Stimulated activated naive B cell treated with anti-CD40 and anti-IgM and Interleukin-4, amounts not matched to agents 10 μg/mL and 1 μg/mL and 100 μg/mL, for 72 hours (primary cell): ENCODE data around the gene NME7.
A peak's percentile ranks its signal among the peaks of the same experiment; 100 is the strongest.

Source experiments
- ATAC-seq, 2 donors: fragments of 150-1000 bp; cut with Tn5 transposase; replicated peaks; 2 replicates each; pipeline ENCODE4 v1.10.0; 2021; ENCODE audit warnings: moderate library complexity in 1 of 2
- DNase-seq: peaks from one replicate; pipeline ENCODE4 v3.0.0; 2021
- H3K27ac Mint-ChIP-seq: one replicate; pipeline ENCODE4 v1.8.0; 2022; ENCODE audit warnings: mild to moderate bottlenecking, mixed read lengths
- H3K27me3 Mint-ChIP-seq, 2 donors: one replicate each; pipeline ENCODE4 v1.8.0; 2022; ENCODE audit warnings: mixed read lengths in 2 of 2
- H3K36me3 Mint-ChIP-seq, 2 donors: one replicate each; pipeline ENCODE4 v1.8.0; 2022; ENCODE audit warnings: mixed read lengths in 2 of 2, mild to moderate bottlenecking in 1 of 2
- H3K4me1 Mint-ChIP-seq, 2 donors: one replicate each; pipeline ENCODE4 v1.8.0; 2022; ENCODE audit warnings: mixed read lengths in 2 of 2, mild to moderate bottlenecking in 1 of 2
- H3K4me3 Mint-ChIP-seq, 2 donors: one replicate each; pipeline ENCODE4 v1.8.0; 2022; ENCODE audit warnings: mild to moderate bottlenecking in 2 of 2, mixed read lengths in 2 of 2, moderate library complexity in 1 of 2
- H3K9me3 Mint-ChIP-seq, 2 donors: one replicate each; pipeline ENCODE4 v1.8.0; 2022; ENCODE audit warnings: mixed read lengths in 2 of 2, mild to moderate bottlenecking in 1 of 2

NME7 gene

GRCh38 chr1:169098380-169098779 lies 269.2 kb downstream of the NME7 start:
- Mint-ChIP-seq H3K9me3 (peaks cover 0 to 9% of the 10 kb centered on the region in 2 donors), H3K36me3 (no peaks in the 10 kb centered on the region), H3K27ac (no peak overlapping the region), H3K4me1 (peaks cover 2 to 5% of the 10 kb centered on the region in 2 donors), H3K27me3 (peaks cover 27 to 40% of the 10 kb centered on the region in 2 donors), H3K4me3 (no peak overlapping the region)
- ATAC-seq (peak; percentile 25 to 36), DNase-seq (no peak)

- ATAC-seq (no peak), DNase-seq (no peak)
- H3K27ac Mint-ChIP-seq, result no peak overlapping the region
- peaks cover 20 to 35% of the 10 kb centered on the region in 2 donors for H3K27me3 Mint-ChIP-seq
- no peaks in the 10 kb centered on the region for H3K36me3 Mint-ChIP-seq
- H3K9me3 Mint-ChIP-seq, result peaks cover 0 to 9% of the 10 kb centered on the region in 2 donors
- H3K4me3 Mint-ChIP-seq, result no peak overlapping the region
- H3K4me1 Mint-ChIP-seq, result peaks cover 7 to 19% of the 10 kb centered on the region in 2 donors
Measured at GRCh38 chr1:169094897-169095569, 272.6 kb downstream of the NME7 start.

- Mint-ChIP-seq H3K9me3 (peaks cover 0 to 9% of the 10 kb centered on the region in 2 donors), H3K36me3 (no peaks in the 10 kb centered on the region), H3K27ac (no peak overlapping the region), H3K4me1 (peaks cover 5 to 15% of the 10 kb centered on the region in 2 donors), H3K4me3 (no peak overlapping the region), H3K27me3 (peaks cover 24 to 41% of the 10 kb centered on the region in 2 donors)
- no peak for DNase-seq
- no peak for ATAC-seq
Measured at GRCh38 chr1:169092399-169092798, 275.2 kb downstream of the NME7 start.

- Mint-ChIP-seq H3K36me3 (no peaks in the 10 kb centered on the region), H3K9me3 (peaks cover 0 to 5% of the 10 kb centered on the region in 2 donors), H3K4me1 (peaks cover 5 to 15% of the 10 kb centered on the region in 2 donors), H3K4me3 (no peak overlapping the region), H3K27me3 (peaks cover 17 to 33% of the 10 kb centered on the region in 2 donors), H3K27ac (no peak overlapping the region)
- peak; percentile 84 to 85 for ATAC-seq
- peak; percentile 11 for DNase-seq
Measured at GRCh38 chr1:169091480-169091941, 276.1 kb downstream of the NME7 start.

GRCh38 chr1:169090900-169091311 lies 276.7 kb downstream of the NME7 start:
- Mint-ChIP-seq H3K36me3 (no peaks in the 10 kb centered on the region), H3K9me3 (peaks cover 0 to 4% of the 10 kb centered on the region in 2 donors), H3K27ac (no peak overlapping the region), H3K4me1 (peaks cover 5 to 15% of the 10 kb centered on the region in 2 donors), H3K27me3 (peaks cover 16 to 30% of the 10 kb centered on the region in 2 donors), H3K4me3 (no peak overlapping the region)
- DNase-seq (no peak), ATAC-seq (peak; percentile 58 to 80)

- peaks cover 5 to 15% of the 10 kb centered on the region in 2 donors for H3K4me1 Mint-ChIP-seq
- H3K27ac Mint-ChIP-seq, result no peak overlapping the region
- H3K9me3 Mint-ChIP-seq, result no peaks in the 10 kb centered on the region
- peaks cover 11 to 25% of the 10 kb centered on the region in 2 donors for H3K27me3 Mint-ChIP-seq
- DNase-seq (no peak), ATAC-seq (peak in 1 of 2 donors; percentile 17)
- no peaks in the 10 kb centered on the region for H3K36me3 Mint-ChIP-seq
- H3K4me3 Mint-ChIP-seq, result no peak overlapping the region
Measured at GRCh38 chr1:169090308-169090899, 277.2 kb downstream of the NME7 start.

- no peaks in the 10 kb centered on the region for H3K9me3 Mint-ChIP-seq
- peaks cover 5 to 15% of the 10 kb centered on the region in 2 donors for H3K4me1 Mint-ChIP-seq
- ATAC-seq, result no peak
- no peak overlapping the region for H3K4me3 Mint-ChIP-seq
- H3K36me3 Mint-ChIP-seq, result no peaks in the 10 kb centered on the region
- peaks cover 11 to 24% of the 10 kb centered on the region in 2 donors for H3K27me3 Mint-ChIP-seq
- H3K27ac Mint-ChIP-seq, result no peak overlapping the region
- no peak for DNase-seq
Measured at GRCh38 chr1:169089776-169090175, 277.8 kb downstream of the NME7 start.

GRCh38 chr1:169087876-169088275 lies 279.7 kb downstream of the NME7 start:
- peaks cover 7 to 18% of the 10 kb centered on the region in 2 donors for H3K27me3 Mint-ChIP-seq
- no peak overlapping the region for H3K4me3 Mint-ChIP-seq
- ATAC-seq (no peak), DNase-seq (no peak)
- H3K4me1 Mint-ChIP-seq, result peaks cover 5 to 15% of the 10 kb centered on the region in 2 donors
- no peaks in the 10 kb centered on the region for H3K36me3 Mint-ChIP-seq
- H3K9me3 Mint-ChIP-seq, result no peaks in the 10 kb centered on the region
- H3K27ac Mint-ChIP-seq, result no peak overlapping the region

- peaks cover 5 to 15% of the 10 kb centered on the region in 2 donors for H3K4me1 Mint-ChIP-seq
- H3K9me3 Mint-ChIP-seq, result no peaks in the 10 kb centered on the region
- peaks cover 7 to 18% of the 10 kb centered on the region in 2 donors for H3K27me3 Mint-ChIP-seq
- no peak overlapping the region for H3K27ac Mint-ChIP-seq
- no peak overlapping the region for H3K4me3 Mint-ChIP-seq
- DNase-seq (no peak), ATAC-seq (no peak)
- no peaks in the 10 kb centered on the region for H3K36me3 Mint-ChIP-seq
Measured at GRCh38 chr1:169086603-169087455, 280.8 kb downstream of the NME7 start.

- DNase-seq (no peak), ATAC-seq (no peak)
- Mint-ChIP-seq H3K27me3 (peaks cover 7 to 12% of the 10 kb centered on the region in 2 donors), H3K4me1 (peaks cover 2 to 11% of the 10 kb centered on the region in 2 donors), H3K9me3 (no peaks in the 10 kb centered on the region), H3K36me3 (no peaks in the 10 kb centered on the region), H3K27ac (no peak overlapping the region), H3K4me3 (no peak overlapping the region)
Measured at GRCh38 chr1:169085911-169086310, 281.7 kb downstream of the NME7 start.
